Prostate gland (tissue), 2 donors: ENCODE measurements around the gene CEACAM16.

ENCODE experiments used
- POLR2AphosphoS5 ChIP-seq: sonication (generic); formaldehyde crosslinking; IDR thresholded peaks from one replicate; pipeline ENCODE4 v1.6.1; 2017; ENCODE audit warnings: antibody characterized with exemption
- TF ChIP-seq, protein P1 (sequence below), 4 experiments: fragments of 200-600 bp in 2 of 4; fragments of 450-650 bp in 2 of 4; sonication (generic) in 2 of 4; IDR thresholded peaks; 1 replicate in 3 of 4; 2 replicates in 1 of 4; pipeline ENCODE4 v1.5.1; 2016 to 2019; ENCODE audit warnings: antibody characterized with exemption in 4 of 4, mild to moderate bottlenecking in 2 of 4, moderate library complexity in 2 of 4

DNA sequence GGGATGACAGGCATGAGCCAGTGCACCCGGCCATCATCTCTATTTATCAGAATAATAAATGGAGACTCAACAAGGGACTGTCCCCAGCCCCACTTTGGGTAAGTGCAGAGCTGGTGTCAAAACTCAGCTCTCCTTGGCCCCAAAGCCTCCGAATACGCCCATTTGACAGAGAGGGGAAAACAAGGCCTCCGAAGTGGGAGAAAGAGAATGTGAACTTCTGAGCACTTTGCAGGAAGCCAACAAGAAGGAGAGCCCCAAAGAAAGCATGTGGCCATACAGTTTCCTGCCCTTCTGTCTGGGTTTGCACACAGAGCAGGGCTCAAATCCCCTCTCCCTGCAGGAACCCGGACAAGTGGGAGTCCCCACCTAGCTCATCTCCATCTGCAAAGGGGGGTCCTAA, 1.6 kb downstream of the CEACAM16 start:
- TF ChIP-seq, protein P1, sequence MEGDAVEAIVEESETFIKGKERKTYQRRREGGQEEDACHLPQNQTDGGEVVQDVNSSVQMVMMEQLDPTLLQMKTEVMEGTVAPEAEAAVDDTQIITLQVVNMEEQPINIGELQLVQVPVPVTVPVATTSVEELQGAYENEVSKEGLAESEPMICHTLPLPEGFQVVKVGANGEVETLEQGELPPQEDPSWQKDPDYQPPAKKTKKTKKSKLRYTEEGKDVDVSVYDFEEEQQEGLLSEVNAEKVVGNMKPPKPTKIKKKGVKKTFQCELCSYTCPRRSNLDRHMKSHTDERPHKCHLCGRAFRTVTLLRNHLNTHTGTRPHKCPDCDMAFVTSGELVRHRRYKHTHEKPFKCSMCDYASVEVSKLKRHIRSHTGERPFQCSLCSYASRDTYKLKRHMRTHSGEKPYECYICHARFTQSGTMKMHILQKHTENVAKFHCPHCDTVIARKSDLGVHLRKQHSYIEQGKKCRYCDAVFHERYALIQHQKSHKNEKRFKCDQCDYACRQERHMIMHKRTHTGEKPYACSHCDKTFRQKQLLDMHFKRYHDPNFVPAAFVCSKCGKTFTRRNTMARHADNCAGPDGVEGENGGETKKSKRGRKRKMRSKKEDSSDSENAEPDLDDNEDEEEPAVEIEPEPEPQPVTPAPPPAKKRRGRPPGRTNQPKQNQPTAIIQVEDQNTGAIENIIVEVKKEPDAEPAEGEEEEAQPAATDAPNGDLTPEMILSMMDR (IDR thresholded peaks at IDR 0.05): no peak
- TF ChIP-seq POLR2AphosphoS5: no peak
